ENCODE measurements around the gene TTC31. TPM values are rescaled to one million over a fixed set of nuclear protein-coding genes. Genes with fewer than 3 reads are reported as not detected.
A peak's percentile ranks its signal among the peaks of the same experiment; 100 is the strongest.

Gene TTC31
- total RNA-seq, 1 donor from 2014 or later = 49.1 TPM

DNA sequence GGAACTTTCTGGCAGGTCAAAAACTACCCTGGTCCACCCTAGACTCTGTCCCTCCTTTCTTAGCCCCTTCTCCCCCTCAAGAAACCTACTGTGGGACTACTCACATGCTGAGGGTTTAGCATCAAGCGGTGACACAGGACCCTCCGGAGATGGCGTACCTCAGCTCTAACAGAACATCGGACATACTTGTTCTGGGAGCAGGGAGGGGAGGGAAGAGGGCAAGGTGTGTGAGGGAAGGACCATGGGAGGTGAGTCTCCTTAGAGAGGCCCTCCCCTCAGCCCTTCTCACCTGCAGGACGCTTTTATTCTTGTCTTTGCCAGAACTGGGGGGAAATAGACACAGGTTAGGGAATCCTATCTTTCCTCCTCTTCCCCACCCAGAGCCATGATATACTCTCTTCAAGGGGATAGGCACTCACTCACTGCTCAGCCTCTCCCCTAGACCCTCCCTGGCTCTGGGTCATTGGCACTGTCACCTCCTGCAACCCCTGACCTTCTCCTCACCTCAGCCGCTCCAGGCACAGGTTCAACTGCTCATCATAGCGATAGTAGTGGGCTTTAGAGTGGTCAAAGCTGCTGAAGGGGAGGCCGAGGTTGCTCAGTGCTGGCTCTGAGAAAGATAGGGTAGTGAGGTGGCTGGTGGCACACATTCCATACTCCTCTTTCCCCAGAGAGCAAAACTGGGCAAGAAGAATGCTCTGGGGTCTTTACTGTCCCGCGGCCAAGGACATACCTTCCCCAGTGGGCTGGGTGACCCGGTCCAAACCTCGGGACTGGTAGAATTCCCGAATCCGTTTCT lies 22.8 kb downstream of the TTC31 start:
- H3K27ac Mint-ChIP-seq = no peak overlapping the region
- H3K4me3 Mint-ChIP-seq = no peak overlapping the region
- H3K9me3 Mint-ChIP-seq = no peaks in the 10 kb centered on the region
- peaks cover 33% of the 10 kb centered on the region for H3K36me3 Mint-ChIP-seq (ENCODE audit: low read depth)
- ChIA-PET POLR2A (interaction anchor here (2.7 to 5.6 kb wide), 3 partner anchors 10 to 25 kb away, joined by 18 to 63 read pairs (median 35); partner anchors contain the start of genes AUP1, HTRA2 and TLX2), CTCF (interaction anchor here (1.4 to 3.2 kb wide), 4 partner anchors 23 to 83 kb away, joined by 4 to 30 read pairs (median 14); partner anchors contain the start of genes CCDC142 and TTC31)
- peaks cover 28% of the 10 kb centered on the region for H3K27me3 Mint-ChIP-seq
- H3K4me1 Mint-ChIP-seq = peaks cover 58% of the 10 kb centered on the region
- TF ChIP-seq, protein P1, sequence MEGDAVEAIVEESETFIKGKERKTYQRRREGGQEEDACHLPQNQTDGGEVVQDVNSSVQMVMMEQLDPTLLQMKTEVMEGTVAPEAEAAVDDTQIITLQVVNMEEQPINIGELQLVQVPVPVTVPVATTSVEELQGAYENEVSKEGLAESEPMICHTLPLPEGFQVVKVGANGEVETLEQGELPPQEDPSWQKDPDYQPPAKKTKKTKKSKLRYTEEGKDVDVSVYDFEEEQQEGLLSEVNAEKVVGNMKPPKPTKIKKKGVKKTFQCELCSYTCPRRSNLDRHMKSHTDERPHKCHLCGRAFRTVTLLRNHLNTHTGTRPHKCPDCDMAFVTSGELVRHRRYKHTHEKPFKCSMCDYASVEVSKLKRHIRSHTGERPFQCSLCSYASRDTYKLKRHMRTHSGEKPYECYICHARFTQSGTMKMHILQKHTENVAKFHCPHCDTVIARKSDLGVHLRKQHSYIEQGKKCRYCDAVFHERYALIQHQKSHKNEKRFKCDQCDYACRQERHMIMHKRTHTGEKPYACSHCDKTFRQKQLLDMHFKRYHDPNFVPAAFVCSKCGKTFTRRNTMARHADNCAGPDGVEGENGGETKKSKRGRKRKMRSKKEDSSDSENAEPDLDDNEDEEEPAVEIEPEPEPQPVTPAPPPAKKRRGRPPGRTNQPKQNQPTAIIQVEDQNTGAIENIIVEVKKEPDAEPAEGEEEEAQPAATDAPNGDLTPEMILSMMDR (IDR thresholded peaks at IDR 0.05) = no peak
- no peak for ATAC-seq (ENCODE audit: low read depth)
- DNase-seq = no peak
- intact Hi-C loops (cut with micrococcal nuclease) = loop anchor here (10.0 kb wide), 2 partner anchors 149 to 329 kb away; partner anchors contain the start of genes HK2 and SEMA4F

- H3K9me3 Mint-ChIP-seq = no peaks in the 10 kb centered on the region
- peaks cover 24% of the 10 kb centered on the region for H3K27me3 Mint-ChIP-seq
- peak within 1 kb of the TSS; percentile 96 for H3K4me3 Mint-ChIP-seq
- ChIA-PET CTCF (interaction anchor here (0.9 to 3.2 kb wide), 9 partner anchors 9 to 81 kb away, joined by 3 to 30 read pairs (median 5); partner anchors contain the start of genes AUP1, CCDC142, HTRA2 and TTC31), POLR2A (interaction anchor here (0.6 to 5.6 kb wide), 16 partner anchors 9 to 1185 kb away, joined by 3 to 63 read pairs (median 7); partner anchors contain the start of genes AUP1, CCDC142, DQX1 and HTRA2)
- DNase-seq = peak; percentile 99
- peaks cover 33% of the 10 kb centered on the region for H3K36me3 Mint-ChIP-seq (ENCODE audit: low read depth)
- H3K4me1 Mint-ChIP-seq = peaks cover 52% of the 10 kb centered on the region
- peak within 1 kb of the TSS; percentile 100 for H3K27ac Mint-ChIP-seq
- TF ChIP-seq, protein P1 (IDR thresholded peaks at IDR 0.05) = no peak
- ATAC-seq (ENCODE audit: low read depth) = peak; percentile 85
- intact Hi-C loops (cut with micrococcal nuclease) = loop anchor here (1.0 to 10.0 kb wide), 10 partner anchors 9 to 327 kb away; partner anchors contain the start of genes AUP1, DOK1, HK2 and HTRA2
Measured at GRCh38 chr2:74507145-74507925, 24.5 kb downstream of the TTC31 start, which contains the start of gene PCGF1. Gene PCGF1, minus strand, starts transcription at chr2:74507695. Its CDS starts 27 bp downstream, at chr2:74507668.

DNA sequence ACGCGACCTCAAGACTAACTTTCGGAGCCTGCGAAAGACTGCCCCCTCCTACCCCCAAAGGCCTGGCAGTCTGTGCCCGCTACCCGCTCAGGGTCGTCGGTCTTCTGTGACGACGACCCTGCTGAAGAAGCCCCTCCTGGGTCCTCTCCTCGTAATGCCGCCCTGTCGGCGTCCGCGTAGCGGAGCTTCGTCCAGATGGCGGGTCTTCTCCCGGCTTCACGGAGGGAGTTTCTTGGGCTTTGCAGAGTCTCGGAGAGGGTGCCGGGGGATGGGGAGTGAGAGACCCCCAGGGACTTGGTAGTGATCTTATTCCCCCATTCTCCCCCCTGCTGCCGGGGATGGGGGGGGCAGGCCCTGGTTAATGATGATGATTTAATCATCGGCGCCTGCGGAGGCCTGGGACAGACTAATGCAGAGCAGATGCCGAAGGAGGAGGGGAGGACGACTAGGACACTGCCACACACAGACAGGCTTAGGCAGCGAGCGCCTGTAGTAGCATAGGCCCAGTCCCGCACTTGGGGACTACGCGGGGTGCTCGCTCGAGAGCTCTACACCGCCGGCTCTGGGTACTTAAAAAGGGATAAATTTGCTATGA lies 25.1 kb downstream of the TTC31 start:
- peaks cover 24% of the 10 kb centered on the region for H3K27me3 Mint-ChIP-seq
- peaks cover 33% of the 10 kb centered on the region for H3K36me3 Mint-ChIP-seq (ENCODE audit: low read depth)
- intact Hi-C loops (cut with micrococcal nuclease) = loop anchor here (1.0 to 10.0 kb wide), 10 partner anchors 8 to 327 kb away; partner anchors contain the start of genes AUP1, DOK1, HK2 and HTRA2
- peaks cover 47% of the 10 kb centered on the region for H3K4me1 Mint-ChIP-seq
- H3K4me3 Mint-ChIP-seq = peak overlapping the region; percentile 96
- TF ChIP-seq, protein P1 (IDR thresholded peaks at IDR 0.05) = no peak
- ChIA-PET CTCF (interaction anchor here (1.0 to 3.2 kb wide), 6 partner anchors 8 to 80 kb away, joined by 3 to 30 read pairs (median 8); partner anchors contain the start of genes CCDC142 and TTC31), POLR2A (interaction anchor here (0.5 to 5.6 kb wide), 17 partner anchors 8 to 317 kb away, joined by 3 to 63 read pairs (median 7); partner anchors contain the start of genes AUP1, CCDC142, DQX1 and HTRA2)
- peak overlapping the region; percentile 100 for H3K27ac Mint-ChIP-seq
- no peaks in the 10 kb centered on the region for H3K9me3 Mint-ChIP-seq
- DNase-seq (no peak), ATAC-seq (ENCODE audit: low read depth) (peak; percentile 10)

GRCh38 chr2:74510272-74510671 lies 27.4 kb downstream of the TTC31 start:
- DNase-seq (no peak), ATAC-seq (ENCODE audit: low read depth) (no peak)
- Mint-ChIP-seq H3K27ac (no peak overlapping the region), H3K4me1 (peaks cover 36% of the 10 kb centered on the region), H3K36me3 (ENCODE audit: low read depth) (peaks cover 21% of the 10 kb centered on the region), H3K4me3 (no peak overlapping the region), H3K9me3 (no peaks in the 10 kb centered on the region), H3K27me3 (peaks cover 20% of the 10 kb centered on the region)
- TF ChIP-seq, protein P1 (IDR thresholded peaks at IDR 0.05) = no peak
- intact Hi-C loops (cut with micrococcal nuclease) = loop anchor here (10.0 kb wide), 1 partner anchor 335 kb away; the partner anchor contains the start of gene MOB1A
- ChIA-PET POLR2A (interaction anchor here (0.7 to 5.6 kb wide), 6 partner anchors 14 to 1452 kb away, joined by 3 to 63 read pairs (median 4); partner anchors contain the start of genes AUP1, DQX1, HTRA2 and WBP1), CTCF (interaction anchor here (1.5 kb wide), 1 partner anchor 27 kb away, joined by 4 read pairs; the partner anchor contains the start of genes CCDC142 and TTC31)

Data from activated B cell treated with CpG ODN at 0.5 μM for 24 hours (primary cell).